GM12892 (cell line): ENCODE data around the gene ATP2B2.

ENCODE experiments used
- POLR2A ChIP-seq: IDR thresholded peaks from 2 replicates; pipeline ENCODE4 v1.6.1; 2011; ENCODE audit warnings: low read depth, low read length, control low read depth
- POLR2AphosphoS5 ChIP-seq: IDR thresholded peaks from 2 replicates; pipeline ENCODE4 v1.6.1; 2011; ENCODE audit warnings: low read depth, low read length, control low read depth

DNA sequence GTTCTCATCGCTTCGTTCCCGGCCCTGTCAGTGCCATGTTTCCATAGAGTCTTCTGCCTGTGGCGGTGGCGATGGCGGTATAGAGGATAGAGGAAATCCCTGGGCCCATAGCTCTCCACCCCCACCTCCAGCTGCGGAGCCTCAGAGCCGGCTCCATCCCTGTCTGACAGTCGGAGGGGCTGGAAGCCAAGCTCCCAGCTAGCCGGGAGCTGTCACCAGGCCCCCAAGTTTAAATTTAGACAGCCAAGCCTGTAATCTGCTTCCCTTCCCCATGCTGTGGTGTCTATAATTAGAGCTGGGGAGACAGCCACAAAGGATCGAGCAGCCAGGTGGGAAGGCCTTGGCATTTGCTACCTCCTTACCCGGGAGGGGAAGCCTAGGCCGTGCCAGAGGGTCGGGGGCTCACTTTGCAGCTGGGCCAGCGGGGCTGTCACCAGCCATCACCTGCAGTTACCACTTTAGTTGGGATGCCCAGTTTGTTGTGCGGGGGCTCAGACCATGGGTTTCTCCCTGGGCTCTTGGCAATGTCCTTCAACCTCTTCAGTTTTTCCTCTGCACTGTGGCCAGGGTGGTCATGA lies 128.1 kb downstream of the ATP2B2 start:
- TF ChIP-seq POLR2AphosphoS5 = no peak
- no peak for TF ChIP-seq POLR2A
